GM10266 (cell line): ENCODE measurements around the gene HHIP.

Experiments
- DNase-seq: peaks from one replicate; pipeline ENCODE4 v3.0.0; 2012; ENCODE audit errors: extremely low spot score
- TF ChIP-seq, protein P1 (sequence below): IDR thresholded peaks from 2 replicates; pipeline ENCODE4 v1.5.1; 2012; ENCODE audit warnings: mild to moderate bottlenecking, low read depth; ENCODE audit not compliant: control insufficient read depth, insufficient read depth; ENCODE audit errors: missing control alignments

The HHIP gene

DNA sequence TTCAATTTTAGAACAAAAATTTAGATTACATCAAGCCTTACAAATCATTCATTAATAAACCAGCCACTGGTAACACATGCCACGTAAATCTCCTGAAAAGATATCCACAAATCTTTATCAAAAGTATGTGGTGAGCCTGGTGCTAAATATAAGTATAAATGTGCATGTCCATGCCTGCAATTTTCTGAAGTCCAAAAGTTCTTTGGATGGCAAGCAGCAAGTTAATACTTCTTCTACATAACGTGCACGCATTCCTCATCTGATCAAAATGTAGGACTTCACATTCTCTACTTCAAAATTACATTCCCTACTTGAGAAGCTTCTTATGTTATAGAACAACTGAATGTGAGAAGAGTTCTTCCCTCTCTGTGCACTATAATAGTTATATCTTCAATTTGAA, 49.8 kb downstream of the HHIP start:
- no peak for DNase-seq
- TF ChIP-seq, protein P1, sequence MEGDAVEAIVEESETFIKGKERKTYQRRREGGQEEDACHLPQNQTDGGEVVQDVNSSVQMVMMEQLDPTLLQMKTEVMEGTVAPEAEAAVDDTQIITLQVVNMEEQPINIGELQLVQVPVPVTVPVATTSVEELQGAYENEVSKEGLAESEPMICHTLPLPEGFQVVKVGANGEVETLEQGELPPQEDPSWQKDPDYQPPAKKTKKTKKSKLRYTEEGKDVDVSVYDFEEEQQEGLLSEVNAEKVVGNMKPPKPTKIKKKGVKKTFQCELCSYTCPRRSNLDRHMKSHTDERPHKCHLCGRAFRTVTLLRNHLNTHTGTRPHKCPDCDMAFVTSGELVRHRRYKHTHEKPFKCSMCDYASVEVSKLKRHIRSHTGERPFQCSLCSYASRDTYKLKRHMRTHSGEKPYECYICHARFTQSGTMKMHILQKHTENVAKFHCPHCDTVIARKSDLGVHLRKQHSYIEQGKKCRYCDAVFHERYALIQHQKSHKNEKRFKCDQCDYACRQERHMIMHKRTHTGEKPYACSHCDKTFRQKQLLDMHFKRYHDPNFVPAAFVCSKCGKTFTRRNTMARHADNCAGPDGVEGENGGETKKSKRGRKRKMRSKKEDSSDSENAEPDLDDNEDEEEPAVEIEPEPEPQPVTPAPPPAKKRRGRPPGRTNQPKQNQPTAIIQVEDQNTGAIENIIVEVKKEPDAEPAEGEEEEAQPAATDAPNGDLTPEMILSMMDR, result no peak

DNA sequence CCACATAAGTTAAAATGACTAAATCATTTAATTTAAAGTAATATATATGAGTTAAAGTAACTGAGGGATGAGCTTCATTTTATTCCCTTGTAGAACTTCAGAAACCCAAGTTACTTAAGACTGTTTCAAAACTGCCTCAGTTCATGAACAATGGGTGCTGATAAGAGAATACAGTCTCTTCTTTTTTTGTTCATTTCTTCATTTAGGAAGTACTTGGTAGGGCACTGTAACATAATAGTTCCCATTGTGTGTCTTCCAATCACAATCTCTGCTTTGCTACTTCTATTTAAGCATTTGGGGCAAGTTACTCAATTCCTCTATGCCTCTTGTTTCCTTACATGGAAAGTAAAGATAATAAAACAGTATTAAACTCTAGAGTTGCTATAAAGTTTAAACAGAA, 50.4 kb downstream of the HHIP start:
- TF ChIP-seq, protein P1, result no peak
- DNase-seq, result no peak

DNA sequence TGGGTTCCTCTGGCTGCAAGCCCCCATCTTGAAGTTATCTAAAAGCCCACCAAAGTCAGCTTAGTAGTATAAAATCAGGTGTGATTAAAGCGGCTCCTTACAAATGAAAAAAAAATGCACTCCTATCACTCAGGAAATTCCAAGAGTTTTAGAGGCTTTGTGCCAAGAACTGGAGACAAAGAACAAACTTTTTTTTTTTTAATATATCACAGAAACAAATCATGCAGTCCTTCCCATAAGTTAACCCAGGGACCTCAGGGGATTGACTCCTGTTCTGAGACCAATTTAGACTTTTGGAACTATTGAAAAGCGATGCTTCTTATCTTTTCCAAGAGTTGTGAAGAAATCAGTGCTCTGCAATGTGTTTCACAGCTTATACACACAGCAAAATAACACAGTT, 53.6 kb downstream of the HHIP start:
- TF ChIP-seq, protein P1, result no peak

DNA sequence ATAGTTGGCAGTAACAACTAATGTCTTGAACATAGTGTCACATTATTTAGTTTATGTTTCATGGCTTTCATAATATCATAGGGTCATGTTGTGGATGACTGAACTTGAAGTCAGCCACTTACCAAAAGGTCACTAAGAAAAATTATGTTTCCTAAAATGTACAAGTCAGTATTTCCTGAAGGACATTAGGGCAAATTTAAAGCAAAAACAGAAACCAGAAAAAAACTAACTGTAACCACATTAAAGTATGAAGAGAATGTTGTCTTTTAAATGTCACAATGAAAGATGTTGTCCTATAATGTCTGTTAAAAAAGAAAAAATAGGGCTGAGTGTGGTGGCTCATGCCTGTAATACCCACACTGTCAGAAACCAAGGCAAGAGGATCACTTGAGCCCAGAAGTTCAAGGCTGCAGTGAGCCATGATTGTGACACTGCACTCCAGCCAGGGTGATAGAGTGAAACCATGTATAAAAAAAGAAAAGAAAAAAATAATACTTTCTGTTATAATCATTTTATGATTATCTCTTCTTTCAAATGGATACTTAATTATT, 55.8 kb downstream of the HHIP start:
- DNase-seq, result no peak
- TF ChIP-seq, protein P1, result no peak

More for the DNA sequence above, 53.6 kb downstream of the HHIP start:
- DNase-seq, result no peak

DNA sequence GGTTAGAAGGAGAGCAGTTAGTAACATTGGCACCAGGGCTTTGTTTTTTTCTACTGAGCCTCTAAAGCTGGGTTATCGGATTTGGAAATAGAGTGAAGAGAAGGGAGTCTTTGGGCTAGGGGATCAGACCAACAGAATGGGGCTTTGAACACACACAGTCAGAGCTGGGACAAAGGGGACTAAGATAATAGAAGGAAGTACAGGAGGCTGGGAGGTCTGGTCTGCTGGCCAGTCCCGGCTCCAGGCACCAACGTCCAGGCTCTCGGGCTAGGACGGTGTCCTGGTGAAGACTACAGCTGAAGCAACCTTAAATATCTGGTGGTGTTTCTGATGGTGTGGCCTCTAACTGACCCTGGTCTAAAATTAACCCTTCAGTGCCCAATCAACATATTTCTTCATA, 57.5 kb downstream of the HHIP start:
- TF ChIP-seq, protein P1, result no peak
- DNase-seq, result no peak

DNA sequence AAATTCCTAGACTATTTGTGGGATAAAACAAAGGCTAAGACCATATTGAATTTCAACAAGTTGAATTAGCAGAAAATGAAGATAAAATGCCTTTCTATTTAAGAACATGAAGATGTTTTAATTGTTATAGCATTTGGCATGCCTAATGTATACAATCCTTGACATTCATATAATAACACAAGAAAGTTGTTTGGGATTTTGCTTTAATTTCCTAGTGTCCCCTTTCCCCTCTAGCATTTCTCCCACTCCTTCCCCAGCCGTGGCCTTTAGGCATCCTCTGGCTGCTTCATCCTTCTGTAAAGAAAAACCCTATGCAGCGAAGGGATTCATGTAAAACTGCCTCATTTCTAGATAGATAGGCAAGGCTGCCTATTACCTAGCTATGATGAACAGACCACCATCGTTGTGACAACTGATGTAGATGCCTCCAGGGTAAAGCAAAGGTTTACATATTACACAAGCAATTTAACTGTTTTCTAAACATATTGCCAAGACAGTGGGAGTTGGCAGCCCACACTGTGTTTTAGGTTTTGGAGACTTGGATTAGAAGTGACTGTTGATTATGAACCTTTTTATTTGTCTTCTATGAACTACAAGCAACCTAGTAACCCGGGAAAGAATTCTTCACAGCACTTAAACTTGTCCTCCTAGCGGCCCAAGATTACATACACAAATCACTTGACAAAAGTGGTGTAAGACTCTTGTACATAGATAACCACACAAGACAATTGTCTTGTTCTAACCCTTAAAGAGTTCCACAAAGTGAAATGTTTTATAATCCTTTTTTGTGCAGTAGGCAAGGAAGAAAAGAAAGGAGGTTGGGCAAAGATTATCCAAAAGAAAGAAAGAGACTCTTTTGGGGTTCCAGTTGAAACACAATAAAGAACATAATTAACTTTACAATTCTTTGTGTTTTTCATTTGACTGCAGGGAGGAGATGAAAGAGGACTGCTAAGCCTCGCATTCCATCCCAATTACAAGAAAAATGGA, 59.9 kb downstream of the HHIP start:
- DNase-seq, result no peak
- TF ChIP-seq, protein P1, result no peak

DNA sequence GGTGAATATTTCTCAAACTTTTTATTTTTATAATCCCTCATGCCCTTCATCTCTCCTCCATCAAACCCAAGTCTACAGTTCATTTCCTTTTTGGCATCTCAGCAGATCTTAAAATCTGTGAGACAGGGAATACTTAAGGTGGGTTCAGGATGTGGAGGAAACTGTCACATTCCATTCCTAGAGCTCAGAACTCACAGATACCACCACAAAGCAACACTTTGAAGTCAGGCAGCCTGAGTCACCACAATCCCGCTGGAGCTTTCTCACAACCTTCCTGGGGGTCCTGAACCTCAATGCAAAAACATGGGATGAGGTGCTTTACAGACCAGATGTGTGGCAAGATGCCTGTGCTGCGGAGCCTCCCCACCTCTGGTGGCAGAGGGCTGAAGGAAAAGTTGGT, 63.2 kb downstream of the HHIP start:
- TF ChIP-seq, protein P1, result no peak
- no peak for DNase-seq
